Sigmoid colon (tissue), 7 donors: ENCODE data around the gene CASS4. TPM values are rescaled to one million over a fixed set of nuclear protein-coding genes. Genes with fewer than 3 reads are reported as not detected.

Source experiments
- DNase-seq: peaks from one replicate; pipeline ENCODE4 v3.0.0-alpha.2; 2019
- H3K27ac ChIP-seq, 4 donors: fragments of 200-600 bp; sonication (generic); one replicate each; pipeline ENCODE4 v1.5.1; 2016 to 2019; ENCODE audit warnings: mild to moderate bottlenecking in 1 of 4
- H3K27me3 ChIP-seq, 3 donors: fragments of 200-600 bp; sonication (generic); one replicate each; pipeline ENCODE4 v1.5.1; 2019; ENCODE audit warnings: mild to moderate bottlenecking in 1 of 3
- H3K36me3 ChIP-seq, 4 donors: fragments of 200-600 bp; sonication (generic); one replicate each; pipeline ENCODE4 v1.5.1; 2016 to 2019
- H3K4me1 ChIP-seq, 4 donors: fragments of 200-600 bp; sonication (generic); one replicate each; pipeline ENCODE4 v1.5.1; 2017 to 2019
- H3K4me3 ChIP-seq, 4 donors: fragments of 200-600 bp; sonication (generic); one replicate each; pipeline ENCODE4 v1.5.1; 2017 to 2019; ENCODE audit warnings: mild to moderate bottlenecking in 2 of 4, moderate library complexity in 1 of 4
- H3K9me3 ChIP-seq, 4 donors: fragments of 200-600 bp in 3 of 4; sonication (generic) in 3 of 4; one replicate each; pipeline versions ENCODE4 v1.5.1 to v1.6.1; 2013 to 2019
- EP300 ChIP-seq, 4 donors: sonication (generic); formaldehyde crosslinking; IDR thresholded peaks; one replicate each; pipeline ENCODE4 v1.6.1; 2017; ENCODE audit warnings: antibody characterized with exemption in 4 of 4
- POLR2A ChIP-seq, 2 donors: fragments of 450-650 bp; IDR thresholded peaks; one replicate each; pipeline ENCODE4 v1.6.1; 2016; ENCODE audit warnings: antibody characterized with exemption in 2 of 2, mild to moderate bottlenecking in 2 of 2, moderate library complexity in 2 of 2
- POLR2AphosphoS5 ChIP-seq, 4 donors: sonication (generic); formaldehyde crosslinking; IDR thresholded peaks; one replicate each; pipeline ENCODE4 v1.6.1; 2017; ENCODE audit warnings: antibody characterized with exemption in 4 of 4
- WGBS, 2 donors: extraction: QIAGEN DNeasy Blood & Tissue Kit; methylation state at CpG; one replicate each; pipeline ENCODE4 v1.1.7; 2013; 5-methylcytosine and 5-hydroxymethylcytosine counted together
- intact Hi-C: fragments of 100-400 bp; cut with DNase I; formaldehyde crosslinking; loops from one replicate; pipeline ENCODE4 v1.15.1; 2023
- polyA plus RNA-seq, 3 donors: library from polyadenylated mRNA; stranded (reverse); fragments of 200-250 nt; gene quantifications; one replicate each; pipeline ENCODE4 v1.2.3, GENCODE V29; 2013
- total RNA-seq, 4 donors: library from RNA; depleted of rRNA; stranded (reverse); fragments of >200 nt; gene quantifications; one replicate each; pipeline ENCODE4 v1.1.0, GENCODE V29; 2016
- TF ChIP-seq, protein P1 (sequence below), 4 experiments: fragments of 450-650 bp in 3 of 4; fragments of 200-600 bp in 1 of 4; IDR thresholded peaks; one replicate each; pipeline ENCODE4 v1.5.1; 2016 to 2019; ENCODE audit warnings: antibody characterized with exemption in 4 of 4, mild to moderate bottlenecking in 3 of 4, moderate library complexity in 2 of 4
- donor health status: healthy with polysubstance abuse.
- donor health status: Bipolar disorder and iron deficiency.
- donor health status: healthy.

CASS4 gene
- total and polyA plus RNA-seq, 7 donors = 0.46 to 2.9 (median 1.6) TPM

DNA sequence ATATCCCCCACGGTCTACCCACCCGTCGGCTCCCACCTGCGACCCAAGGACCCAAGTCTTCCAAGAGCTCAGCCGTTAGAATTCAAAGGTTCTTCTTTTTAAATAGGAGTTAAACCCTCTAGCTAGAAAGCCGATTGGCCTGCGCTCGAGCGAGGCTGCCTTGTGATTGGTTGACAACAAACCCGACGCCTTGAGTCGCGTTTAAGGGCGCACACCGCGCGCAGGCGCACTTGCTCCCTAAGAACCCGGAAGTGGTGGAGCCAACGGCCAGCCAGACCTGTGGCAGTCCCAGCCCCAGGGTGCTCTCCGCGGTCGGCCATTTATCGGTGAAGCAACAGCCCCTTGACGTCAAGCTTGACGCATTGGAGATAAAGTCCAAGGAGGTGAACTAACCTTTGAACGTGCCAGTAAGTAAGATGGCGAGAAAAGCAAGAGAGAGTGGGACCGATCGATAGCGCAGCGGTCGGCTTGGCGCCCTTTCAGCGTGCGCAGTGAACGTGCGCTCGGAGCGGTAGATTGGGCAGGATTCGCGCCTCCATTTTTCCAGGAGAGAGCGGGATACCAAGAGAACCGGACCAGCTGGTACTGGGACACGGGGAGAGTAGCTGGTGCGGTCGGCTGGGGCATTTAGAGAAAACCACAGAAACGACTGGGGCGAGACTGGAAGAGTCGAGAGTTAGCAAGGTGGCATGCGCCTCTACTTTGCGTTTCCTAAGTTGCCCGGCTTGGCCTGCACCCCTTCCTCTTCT is 19.8 kb upstream of the CASS4 start, which contains the start of the genes AURKA and CSTF1:
Gene AURKA, minus strand, starts transcription at position 84 of the 749 bp plus-strand sequence. CDS start 4,018 bp downstream, outside the sequence.
Gene CSTF1, plus strand, starts transcription at position 514 of the 749 bp plus-strand sequence. CDS start 2,908 bp downstream, outside the sequence.
- Histone ChIP-seq H3K4me1 (peaks cover 0 to 31% (median 24%) of the 10 kb centered on the region in 4 donors), H3K27me3 (no peaks in the 10 kb centered on the region), H3K9me3 (no peaks in the 10 kb centered on the region), H3K4me3 (peak within 1 kb of the TSS; percentile 77 to 84 (median 82)), H3K36me3 (peaks cover 2 to 20% (median 12%) of the 10 kb centered on the region in 4 donors), H3K27ac (peak within 1 kb of the TSS; percentile 88 to 93 (median 90))
- intact Hi-C loops = loop anchor here (2.0 kb wide), 2 partner anchors 34 to 76 kb away; partner anchors contain the start of genes FAM210B and RTF2
- peak; percentile 100 for DNase-seq
- WGBS, 2 donors = 0% methylated on average over 53 of the region's 53 CpGs
- TF ChIP-seq POLR2A (IDR thresholded peaks at IDR 0.05) = no peak
- TF ChIP-seq, protein P1, sequence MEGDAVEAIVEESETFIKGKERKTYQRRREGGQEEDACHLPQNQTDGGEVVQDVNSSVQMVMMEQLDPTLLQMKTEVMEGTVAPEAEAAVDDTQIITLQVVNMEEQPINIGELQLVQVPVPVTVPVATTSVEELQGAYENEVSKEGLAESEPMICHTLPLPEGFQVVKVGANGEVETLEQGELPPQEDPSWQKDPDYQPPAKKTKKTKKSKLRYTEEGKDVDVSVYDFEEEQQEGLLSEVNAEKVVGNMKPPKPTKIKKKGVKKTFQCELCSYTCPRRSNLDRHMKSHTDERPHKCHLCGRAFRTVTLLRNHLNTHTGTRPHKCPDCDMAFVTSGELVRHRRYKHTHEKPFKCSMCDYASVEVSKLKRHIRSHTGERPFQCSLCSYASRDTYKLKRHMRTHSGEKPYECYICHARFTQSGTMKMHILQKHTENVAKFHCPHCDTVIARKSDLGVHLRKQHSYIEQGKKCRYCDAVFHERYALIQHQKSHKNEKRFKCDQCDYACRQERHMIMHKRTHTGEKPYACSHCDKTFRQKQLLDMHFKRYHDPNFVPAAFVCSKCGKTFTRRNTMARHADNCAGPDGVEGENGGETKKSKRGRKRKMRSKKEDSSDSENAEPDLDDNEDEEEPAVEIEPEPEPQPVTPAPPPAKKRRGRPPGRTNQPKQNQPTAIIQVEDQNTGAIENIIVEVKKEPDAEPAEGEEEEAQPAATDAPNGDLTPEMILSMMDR (IDR thresholded peaks at IDR 0.05) = no peak
- TF ChIP-seq EP300 (IDR thresholded peaks at IDR 0.05) = peak in 2 of 4 donors; percentile 64 to 73
- peak; percentile 66 to 90 (median 78) for TF ChIP-seq POLR2AphosphoS5 (IDR thresholded peaks at IDR 0.05)

DNA sequence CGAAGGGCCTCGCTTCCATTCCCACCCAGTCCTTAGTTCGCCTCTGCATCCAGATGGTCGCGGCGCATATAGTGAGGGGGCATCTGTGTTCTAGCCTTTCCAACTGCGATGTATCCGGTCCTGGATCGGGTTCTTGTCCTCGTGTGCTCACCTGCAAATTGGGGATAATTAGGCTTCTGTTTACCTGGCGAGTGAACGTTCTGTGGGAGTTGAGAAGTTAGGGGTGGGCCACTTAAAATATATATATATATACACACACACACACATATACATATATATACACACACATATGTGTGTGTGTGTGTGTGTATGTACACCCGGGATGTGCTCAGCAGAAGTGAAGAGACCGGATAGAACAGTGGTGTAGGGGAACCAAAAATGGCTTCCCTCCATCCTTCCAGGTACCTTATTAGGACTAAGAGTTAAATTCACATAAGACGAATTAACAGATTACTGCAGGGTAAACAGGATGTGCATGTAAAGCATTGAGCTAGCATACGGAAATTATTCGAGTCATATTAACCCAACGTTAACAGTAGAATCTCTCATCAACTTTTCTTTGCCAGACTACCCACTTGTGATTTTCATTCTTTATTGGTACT is 19.1 kb upstream of the CASS4 start:
- peak overlapping the region; percentile 77 to 84 (median 82) for H3K4me3 ChIP-seq
- 1% methylated on average over 18 of the region's 18 CpGs for WGBS, 2 donors
- peaks cover 0 to 31% (median 24%) of the 10 kb centered on the region in 4 donors for H3K4me1 ChIP-seq
- intact Hi-C loops = loop anchor here (2.0 kb wide), 2 partner anchors 34 to 76 kb away; partner anchors contain the start of genes FAM210B and RTF2
- no peaks in the 10 kb centered on the region for H3K27me3 ChIP-seq
- H3K9me3 ChIP-seq = no peaks in the 10 kb centered on the region
- H3K36me3 ChIP-seq = peaks cover 6 to 27% (median 18%) of the 10 kb centered on the region in 4 donors
- peak overlapping the region; percentile 88 to 93 (median 90) for H3K27ac ChIP-seq
- no peak for DNase-seq
- TF ChIP-seq EP300 (IDR thresholded peaks at IDR 0.05) (no peak), POLR2AphosphoS5 (IDR thresholded peaks at IDR 0.05) (no peak), POLR2A (IDR thresholded peaks at IDR 0.05) (no peak)
- TF ChIP-seq, protein P1 (IDR thresholded peaks at IDR 0.05) = no peak

DNA sequence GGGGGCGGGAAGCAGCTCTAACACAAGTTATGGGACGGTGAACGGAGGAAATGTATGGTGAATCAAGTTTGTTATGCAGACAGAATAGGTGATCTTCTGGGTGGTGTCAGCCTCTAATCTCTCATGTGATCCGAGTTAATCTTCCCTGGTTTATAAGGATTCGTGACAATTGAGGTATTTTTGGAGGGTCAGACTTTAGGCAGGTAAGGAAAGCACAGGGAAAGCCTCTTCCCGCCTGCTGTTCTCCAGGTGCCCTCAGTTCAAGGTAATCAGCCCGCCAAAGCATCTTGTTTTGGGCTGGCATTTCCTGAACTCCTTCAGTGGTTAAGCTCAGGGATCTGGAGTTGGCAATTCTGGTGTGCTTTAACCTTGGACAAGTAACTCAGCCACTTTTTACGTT is 18.4 kb upstream of the CASS4 start:
- H3K4me3 ChIP-seq = peak overlapping the region; percentile 77 to 84 (median 82)
- no peaks in the 10 kb centered on the region for H3K9me3 ChIP-seq
- no peak for DNase-seq
- WGBS, 2 donors = 71 to 74% methylated on average over 8 of the region's 8 CpGs
- peak overlapping the region in 2 of 4 donors; percentile 90 to 91 for H3K27ac ChIP-seq
- TF ChIP-seq POLR2A (IDR thresholded peaks at IDR 0.05) (no peak), EP300 (IDR thresholded peaks at IDR 0.05) (no peak), POLR2AphosphoS5 (IDR thresholded peaks at IDR 0.05) (no peak)
- TF ChIP-seq, protein P1 (IDR thresholded peaks at IDR 0.05) = no peak
- no peaks in the 10 kb centered on the region for H3K27me3 ChIP-seq
- intact Hi-C loops = loop anchor here (2.0 kb wide), 2 partner anchors 35 to 75 kb away; partner anchors contain the start of genes FAM210B and RTF2
- peaks cover 6 to 34% (median 24%) of the 10 kb centered on the region in 4 donors for H3K36me3 ChIP-seq
- H3K4me1 ChIP-seq = peaks cover 0 to 31% (median 24%) of the 10 kb centered on the region in 4 donors

DNA sequence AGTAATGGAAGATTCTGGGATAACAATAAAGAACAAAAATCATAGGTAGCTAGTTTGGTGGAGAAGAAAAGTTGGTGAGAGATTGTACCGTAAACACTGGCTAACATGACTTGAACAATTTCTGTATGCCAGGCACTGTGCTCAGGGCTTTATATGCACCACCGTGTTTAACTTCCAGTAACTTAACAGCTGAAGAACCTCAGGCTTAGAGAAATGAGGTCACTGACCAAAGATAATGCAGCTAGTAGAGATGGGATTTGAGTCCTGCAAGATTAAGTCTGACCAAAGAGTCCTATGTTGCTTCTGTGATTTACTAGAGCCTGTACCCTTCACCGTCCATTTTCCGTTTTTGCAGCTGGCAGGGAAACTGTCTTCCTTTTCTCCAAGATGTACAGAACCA is 16.9 kb upstream of the CASS4 start:
- Histone ChIP-seq H3K36me3 (peaks cover 14 to 46% (median 37%) of the 10 kb centered on the region in 4 donors), H3K27me3 (no peaks in the 10 kb centered on the region), H3K27ac (no peak overlapping the region), H3K4me3 (no peak overlapping the region), H3K9me3 (no peaks in the 10 kb centered on the region), H3K4me1 (peaks cover 0 to 36% (median 27%) of the 10 kb centered on the region in 4 donors)
- no peak for TF ChIP-seq EP300 (IDR thresholded peaks at IDR 0.05)
- no peak for DNase-seq
- intact Hi-C loops = no loop called here
- 87 to 90% methylated on average over 4 of the region's 4 CpGs for WGBS, 2 donors
